GM18499 (cell line): Measurements from ENCODE around the gene RAI14.

Experiments used
- ATAC-seq: cut with Tn5 transposase; IDR thresholded peaks from one replicate; pipeline ENCODE4 v1.9.1; 2021; ENCODE audit warnings: moderate number of reproducible peaks; ENCODE audit not compliant: insufficient read depth, unreplicated experiment

RAI14 gene

DNA sequence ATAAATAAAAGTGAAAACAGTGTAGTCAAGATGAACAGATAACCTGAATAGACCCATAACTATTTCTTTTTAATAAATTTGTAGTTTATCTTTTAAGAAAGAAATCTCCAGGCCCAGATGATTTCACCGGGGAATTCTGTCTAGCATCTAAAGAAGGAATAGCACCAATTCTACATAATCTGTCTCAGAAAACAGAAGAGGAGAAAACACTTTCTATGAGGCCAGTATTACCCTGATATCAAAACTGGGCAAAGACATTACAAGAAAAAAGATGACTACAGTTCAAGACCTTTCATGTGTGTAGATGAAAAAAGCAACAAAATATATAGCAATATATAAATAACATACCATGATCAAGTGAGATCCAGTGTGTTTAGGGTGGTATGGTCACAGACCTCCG lies 214.3 kb downstream of the RAI14 start:
- no peak for ATAC-seq

DNA sequence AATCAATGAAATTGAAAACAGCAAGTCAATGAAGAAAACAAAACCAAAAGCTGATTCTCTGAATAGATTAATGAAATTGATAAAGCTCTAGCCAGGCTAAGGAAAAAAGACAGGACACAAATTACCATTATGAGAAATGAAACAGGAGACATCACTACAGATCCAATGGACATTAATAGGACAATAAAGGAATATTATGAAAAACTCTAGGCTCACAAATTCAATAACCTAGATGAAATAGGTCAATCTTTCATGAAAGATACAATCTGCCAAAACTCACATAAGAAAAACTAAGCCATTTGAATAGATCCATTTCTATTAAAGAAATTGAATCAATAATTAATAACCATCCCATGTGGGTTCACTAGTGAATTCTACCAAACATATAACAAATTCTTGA lies 220.1 kb downstream of the RAI14 start:
- no peak for ATAC-seq

DNA sequence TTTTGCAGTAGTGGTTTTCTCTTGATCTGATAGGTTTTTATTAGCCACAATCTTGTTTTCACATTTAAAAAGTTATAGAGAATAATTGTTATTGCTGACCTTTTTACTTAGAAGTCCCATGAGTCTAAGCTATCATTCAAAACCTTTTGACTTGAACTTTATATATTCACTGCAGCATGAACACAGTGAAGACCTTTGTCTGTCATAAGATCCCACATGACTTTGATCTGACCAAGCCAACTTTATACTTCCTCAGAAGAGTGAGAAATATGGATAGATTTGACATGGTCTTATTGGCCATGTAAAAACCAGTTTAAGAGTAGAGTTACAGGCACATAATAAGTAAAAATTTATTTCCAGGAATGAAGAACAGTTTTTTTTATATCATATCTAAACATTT lies 225.1 kb downstream of the RAI14 start:
- ATAC-seq = no peak
